IPS-18c (cell line): ENCODE data around the gene OXSM.

ENCODE experiments used
- H3K4me3 ChIP-seq: 2 replicates; pipeline ENCODE4 v1.7.0; 2013; ENCODE audit warnings: low read depth, mild to moderate bottlenecking, low read length, moderate library complexity; ENCODE audit not compliant: insufficient read depth
- H3K9me3 ChIP-seq: one replicate; pipeline ENCODE4 v1.6.1; 2013; ENCODE audit warnings: mild to moderate bottlenecking, low read length, moderate library complexity; ENCODE audit not compliant: control insufficient read depth, insufficient read depth

Gene OXSM

DNA sequence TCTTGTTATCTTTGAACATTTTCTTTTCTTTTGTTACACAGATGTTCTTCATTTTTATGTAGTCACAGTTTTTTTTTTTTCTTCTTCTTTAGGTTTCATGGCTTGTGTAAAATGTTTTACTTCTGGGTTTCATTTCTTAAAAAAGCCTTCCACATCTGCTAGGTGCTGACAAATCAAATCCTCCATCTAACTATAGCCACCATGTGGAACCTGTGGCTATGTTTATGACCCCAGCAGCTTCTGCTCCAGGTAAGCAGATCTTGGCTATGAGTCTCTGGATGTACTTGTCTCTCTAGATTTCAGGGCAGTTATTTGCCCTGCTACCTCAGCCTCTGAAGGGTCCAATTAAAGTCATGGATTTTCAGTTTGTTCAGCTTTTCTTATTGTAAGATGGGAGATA is 44.5 kb downstream of the OXSM start:
- Histone ChIP-seq H3K4me3 (no peak overlapping the region), H3K9me3 (no peaks in the 10 kb centered on the region)

DNA sequence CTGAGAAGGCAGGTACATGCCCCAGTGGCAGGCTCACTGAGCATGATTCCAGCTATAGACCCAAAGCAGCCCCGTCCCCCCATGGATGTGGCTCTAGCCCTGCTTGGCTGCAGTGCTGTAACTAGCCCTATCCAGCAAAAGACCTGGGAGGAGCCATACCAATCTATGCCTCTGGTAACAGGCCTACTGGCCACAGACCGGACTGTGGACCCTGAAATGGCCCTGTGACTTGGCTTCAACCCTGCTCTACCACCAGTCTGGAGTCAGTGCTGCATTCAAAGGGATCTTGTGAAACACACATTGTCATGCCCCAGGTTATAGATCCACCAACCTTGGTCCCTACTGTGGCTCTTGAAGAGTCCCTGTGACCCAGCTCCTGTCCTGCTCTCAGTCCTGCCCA is 46.7 kb downstream of the OXSM start:
- H3K4me3 ChIP-seq, result no peak overlapping the region

DNA sequence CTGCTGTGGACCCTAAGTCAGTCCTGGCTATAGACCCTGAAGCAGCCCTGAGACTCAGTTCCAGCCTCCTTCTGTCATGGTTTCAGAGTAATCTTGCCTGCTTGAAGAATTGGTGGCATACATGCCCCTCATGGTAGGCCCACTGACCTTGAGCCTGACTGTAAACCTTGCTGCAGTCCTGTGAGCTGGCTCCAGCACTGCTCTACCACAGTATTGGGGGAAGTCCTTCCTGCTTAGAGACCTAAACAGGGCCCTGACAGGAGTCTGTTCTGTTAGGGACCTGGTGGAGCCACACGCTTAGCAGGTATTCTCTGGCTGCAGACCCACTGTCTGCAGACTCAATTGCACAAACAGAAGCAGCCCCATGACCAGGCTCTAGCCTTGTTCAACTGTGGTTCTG is 47.1 kb downstream of the OXSM start:
- H3K4me3 ChIP-seq, result no peak overlapping the region
- no peaks in the 10 kb centered on the region for H3K9me3 ChIP-seq

More for the DNA sequence above, 46.7 kb downstream of the OXSM start:
- no peaks in the 10 kb centered on the region for H3K9me3 ChIP-seq

DNA sequence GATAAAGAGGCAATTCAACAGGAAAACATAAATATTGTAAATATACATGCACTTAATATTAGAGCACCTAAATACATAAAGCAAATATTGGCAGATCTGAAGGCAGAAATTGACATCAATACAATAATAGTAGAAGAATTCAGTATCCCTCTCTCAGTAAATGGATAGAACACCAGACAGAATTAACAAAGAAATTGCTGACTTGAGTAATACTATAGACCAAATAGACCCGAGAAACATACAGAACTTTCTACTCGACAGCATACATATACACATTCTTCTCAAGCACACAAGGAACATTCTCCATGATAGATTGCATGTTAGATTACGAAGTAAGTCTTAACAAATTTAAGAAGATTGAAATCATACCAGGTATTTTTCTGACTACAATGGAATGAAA is 50.2 kb downstream of the OXSM start:
- H3K9me3 ChIP-seq, result no peaks in the 10 kb centered on the region

GRCh38 chr3:25843332-25843731 is 53.4 kb downstream of the OXSM start:
- Histone ChIP-seq H3K9me3 (no peaks in the 10 kb centered on the region), H3K4me3 (no peak overlapping the region)

More for the DNA sequence above, 50.2 kb downstream of the OXSM start:
- H3K4me3 ChIP-seq, result no peak overlapping the region
